GM19035 (cell line): ENCODE measurements around the gene MAP3K10.
"Not testable (repeated sequence)": the region's sequence is repeated elsewhere in the genome, so short reads cannot be mapped to it uniquely, and the experiment has no call there.

Experiments used
- ATAC-seq: cut with Tn5 transposase; IDR thresholded peaks from one replicate; pipeline ENCODE4 v1.9.1; 2021; ENCODE audit not compliant: unreplicated experiment

Gene MAP3K10

GRCh38 chr19:40171293-40171692, 19.9 kb upstream of the MAP3K10 start:
- not testable (repeated sequence) for ATAC-seq

GRCh38 chr19:40174092-40174491, 17.1 kb upstream of the MAP3K10 start:
- ATAC-seq: no peak

GRCh38 chr19:40175820-40176219, 15.4 kb upstream of the MAP3K10 start:
- ATAC-seq: no peak

- ATAC-seq: no peak
Observed at GRCh38 chr19:40177286-40178070, 13.7 kb upstream of the MAP3K10 start.

DNA sequence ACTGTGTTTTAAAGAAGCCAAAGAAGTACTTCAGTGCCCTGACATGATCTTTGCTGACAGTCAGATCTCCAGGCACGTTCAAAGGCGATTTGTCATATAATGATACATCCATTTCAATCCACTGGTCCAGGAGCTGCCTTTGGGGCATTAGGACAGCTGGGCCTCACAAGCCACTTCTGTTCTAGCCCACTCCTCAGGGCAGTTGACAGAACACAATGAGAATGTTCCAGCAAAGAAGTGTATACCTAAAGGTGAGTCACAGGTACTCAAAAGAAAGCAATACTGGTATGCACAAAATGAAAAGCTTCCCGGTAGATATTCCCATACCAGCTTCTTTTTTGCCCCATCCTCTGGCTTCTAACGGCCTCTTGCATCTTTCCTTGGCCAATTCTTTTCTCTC, 12.5 kb upstream of the MAP3K10 start:
- no peak for ATAC-seq

DNA sequence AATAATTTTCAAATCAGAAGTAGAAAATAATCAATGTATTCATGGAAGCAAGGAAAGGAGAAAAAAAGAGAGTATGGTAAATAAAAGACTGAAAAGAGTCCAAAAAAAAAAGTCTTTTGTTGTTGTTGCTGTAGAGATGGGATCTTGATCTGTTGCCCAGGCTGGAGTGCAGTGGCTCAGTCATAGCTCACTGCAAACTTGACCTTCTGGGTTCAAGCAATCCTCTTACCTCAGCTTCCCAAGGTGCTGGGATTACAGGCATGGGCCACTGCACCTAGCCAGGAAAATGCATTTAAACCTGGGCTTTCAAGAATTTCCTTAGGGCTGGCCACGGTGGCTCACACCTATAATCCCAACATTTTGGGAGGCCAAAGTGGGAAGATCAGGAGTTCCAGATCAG, 7.0 kb upstream of the MAP3K10 start:
- ATAC-seq: no peak

GRCh38 chr19:40191836-40192646, 815 bp downstream of the MAP3K10 start:
- ATAC-seq: peak; percentile 16

GRCh38 chr19:40192758-40193586, 1.7 kb downstream of the MAP3K10 start:
- ATAC-seq: no peak

DNA sequence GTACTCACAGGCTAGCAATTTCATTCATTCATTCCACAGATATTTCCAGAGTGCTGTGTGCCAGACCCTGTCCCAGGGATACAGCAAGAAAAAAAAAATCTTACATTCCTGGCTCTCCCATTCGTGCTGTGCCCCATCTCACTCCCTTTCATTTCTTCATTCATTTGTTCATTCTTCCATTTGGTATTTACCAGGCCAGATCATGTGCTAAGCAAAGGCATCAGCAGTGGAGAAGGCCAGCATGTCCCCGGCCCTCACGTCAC, 2.3 kb downstream of the MAP3K10 start:
- no peak for ATAC-seq

GRCh38 chr19:40198272-40198990, 7.2 kb downstream of the MAP3K10 start:
- no peak for ATAC-seq

- ATAC-seq: no peak
Observed at GRCh38 chr19:40200341-40201099, 9.3 kb downstream of the MAP3K10 start.

GRCh38 chr19:40204381-40204780, 13.2 kb downstream of the MAP3K10 start:
- no peak for ATAC-seq

- ATAC-seq: no peak
Observed at GRCh38 chr19:40205760-40206159, 14.5 kb downstream of the MAP3K10 start.

DNA sequence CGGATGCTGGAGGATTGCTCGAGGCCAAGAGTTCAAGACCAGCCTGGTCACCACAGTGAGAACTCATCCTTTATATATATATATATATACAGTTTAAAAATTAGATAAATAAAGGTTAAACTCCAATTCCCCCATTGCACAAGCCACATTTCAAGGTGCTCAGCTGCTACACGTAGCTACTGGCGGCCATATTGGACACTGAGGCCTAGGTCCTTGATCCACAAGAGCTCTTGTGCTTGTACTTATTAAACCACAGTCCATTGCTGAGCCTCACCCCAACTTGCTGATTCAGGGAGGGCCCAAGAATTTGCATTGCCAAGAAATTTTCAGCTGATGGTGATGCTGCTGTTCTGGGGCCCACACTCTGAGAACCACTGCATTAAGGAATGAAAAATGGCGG, 17.4 kb downstream of the MAP3K10 start:
- ATAC-seq: no peak

DNA sequence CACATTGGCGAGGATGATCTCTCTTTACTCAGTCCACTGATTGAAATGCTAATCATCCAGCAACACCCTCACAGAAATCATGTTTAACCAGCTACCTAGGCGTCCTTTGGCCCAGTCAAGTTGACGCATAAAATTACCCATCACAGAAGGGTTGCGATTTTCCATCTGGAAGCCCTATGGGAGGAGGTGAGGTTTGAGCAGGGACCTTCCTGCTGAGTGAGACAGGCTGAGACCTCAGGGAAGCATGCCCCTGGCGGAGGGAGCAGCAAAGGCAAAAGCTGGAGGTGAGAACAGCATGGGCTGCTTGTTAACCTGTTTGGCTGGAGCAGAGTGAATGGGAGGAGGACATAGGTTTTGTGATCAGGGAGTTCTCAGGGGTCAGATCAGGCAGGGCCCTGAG, 19.7 kb downstream of the MAP3K10 start:
- ATAC-seq: no peak

DNA sequence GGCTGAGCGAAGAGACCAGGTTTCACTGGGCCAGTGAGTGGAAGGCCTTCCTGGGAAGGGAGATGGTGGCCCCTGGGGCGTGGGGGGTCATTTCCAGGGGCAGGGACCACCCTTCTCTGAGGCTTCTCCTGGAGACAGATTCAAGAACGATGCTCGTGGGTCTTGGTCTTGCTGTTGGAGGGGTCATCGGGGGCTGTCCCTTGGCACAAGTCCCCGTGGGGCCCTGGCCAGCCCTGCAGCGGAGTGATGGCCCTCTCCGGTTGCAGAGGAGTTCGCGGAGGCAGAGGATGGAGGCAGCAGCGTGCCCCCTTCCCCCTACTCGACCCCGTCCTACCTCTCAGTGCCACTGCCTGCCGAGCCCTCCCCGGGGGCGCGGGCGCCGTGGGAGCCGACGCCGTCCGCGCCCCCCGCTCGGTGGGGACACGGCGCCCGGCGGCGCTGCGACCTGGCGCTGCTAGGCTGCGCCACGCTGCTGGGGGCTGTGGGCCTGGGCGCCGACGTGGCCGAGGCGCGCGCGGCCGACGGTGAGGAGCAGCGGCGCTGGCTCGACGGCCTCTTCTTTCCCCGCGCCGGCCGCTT, 22.1 kb downstream of the MAP3K10 start:
- ATAC-seq: no peak

DNA sequence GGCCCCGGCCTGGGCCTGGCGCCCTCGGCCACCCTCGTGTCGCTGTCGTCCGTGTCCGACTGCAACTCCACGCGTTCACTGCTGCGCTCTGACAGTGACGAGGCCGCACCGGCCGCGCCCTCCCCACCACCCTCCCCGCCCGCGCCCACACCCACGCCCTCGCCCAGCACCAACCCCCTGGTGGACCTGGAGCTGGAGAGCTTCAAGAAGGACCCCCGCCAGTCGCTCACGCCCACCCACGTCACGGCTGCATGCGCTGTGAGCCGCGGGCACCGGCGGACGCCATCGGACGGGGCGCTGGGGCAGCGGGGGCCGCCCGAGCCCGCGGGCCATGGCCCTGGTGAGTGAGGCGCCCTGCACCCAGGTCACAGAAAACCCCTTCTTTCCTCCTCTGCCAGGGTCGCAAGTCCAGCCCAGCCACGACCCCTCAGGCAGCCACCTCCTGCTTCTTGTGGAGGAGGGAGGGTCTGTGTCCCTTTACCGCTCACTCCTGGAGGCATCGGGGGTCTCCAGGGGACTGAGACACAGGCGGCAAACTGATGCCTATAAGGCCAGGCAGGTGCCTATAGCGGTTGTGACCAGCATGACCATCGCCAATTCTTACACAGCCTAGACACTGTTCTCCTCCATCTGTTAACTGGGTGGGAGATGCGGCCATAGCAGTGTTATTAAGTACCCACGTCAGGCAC, 22.8 kb downstream of the MAP3K10 start:
- ATAC-seq: no peak

DNA sequence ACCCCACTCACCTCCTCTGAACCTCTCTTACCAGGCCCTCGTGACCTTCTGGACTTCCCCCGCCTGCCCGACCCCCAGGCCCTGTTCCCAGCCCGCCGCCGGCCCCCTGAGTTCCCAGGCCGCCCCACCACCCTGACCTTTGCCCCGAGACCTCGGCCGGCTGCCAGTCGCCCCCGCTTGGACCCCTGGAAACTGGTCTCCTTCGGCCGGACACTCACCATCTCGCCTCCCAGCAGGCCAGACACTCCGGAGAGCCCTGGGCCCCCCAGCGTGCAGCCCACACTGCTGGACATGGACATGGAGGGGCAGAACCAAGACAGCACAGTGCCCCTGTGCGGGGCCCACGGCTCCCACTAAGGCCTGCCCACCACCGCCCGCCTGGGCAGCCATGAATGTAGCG, 23.7 kb downstream of the MAP3K10 start:
- ATAC-seq: no peak

- no peak for ATAC-seq
Observed at GRCh38 chr19:40216013-40216776, 25.0 kb downstream of the MAP3K10 start.
